Measurements from ENCODE around the gene SPAG17.

Gene SPAG17

GRCh38 chr1:118081387-118081786, 103.6 kb downstream of the SPAG17 start:
- no peak for DNase-seq (ENCODE audit: low read depth in 4 of 4, low spot score in 1 of 4)

- DNase-seq (ENCODE audit: low read depth in 4 of 4, low spot score in 1 of 4): no peak
Measured at GRCh38 chr1:118077331-118078045, 107.5 kb downstream of the SPAG17 start.

GRCh38 chr1:118075116-118075515, 109.9 kb downstream of the SPAG17 start:
- DNase-seq (ENCODE audit: low read depth in 4 of 4, low spot score in 1 of 4): no peak

- no peak for DNase-seq (ENCODE audit: low read depth in 4 of 4, low spot score in 1 of 4)
Measured at GRCh38 chr1:118073648-118074435, 111.2 kb downstream of the SPAG17 start.

- no peak for DNase-seq (ENCODE audit: low read depth in 4 of 4, low spot score in 1 of 4)
Measured at GRCh38 chr1:118049981-118050380, 135.0 kb downstream of the SPAG17 start.

GRCh38 chr1:118047650-118048224, 137.3 kb downstream of the SPAG17 start:
- no peak for DNase-seq (ENCODE audit: low read depth in 4 of 4, low spot score in 1 of 4)

GRCh38 chr1:118047006-118047649, 137.9 kb downstream of the SPAG17 start:
- DNase-seq (ENCODE audit: low read depth in 4 of 4, low spot score in 1 of 4): no peak

GRCh38 chr1:118043624-118044023, 141.4 kb downstream of the SPAG17 start:
- DNase-seq (ENCODE audit: low read depth in 4 of 4, low spot score in 1 of 4): no peak

- no peak for DNase-seq (ENCODE audit: low read depth in 4 of 4, low spot score in 1 of 4)
Measured at GRCh38 chr1:118042501-118042900, 142.5 kb downstream of the SPAG17 start.

- DNase-seq (ENCODE audit: low read depth in 4 of 4, low spot score in 1 of 4): no peak
Measured at GRCh38 chr1:118039170-118039569, 145.9 kb downstream of the SPAG17 start.

GRCh38 chr1:118032883-118033282, 152.1 kb downstream of the SPAG17 start:
- DNase-seq (ENCODE audit: low read depth in 4 of 4, low spot score in 1 of 4): no peak

- DNase-seq (ENCODE audit: low read depth in 4 of 4, low spot score in 1 of 4): no peak
Measured at GRCh38 chr1:118028267-118028666, 156.8 kb downstream of the SPAG17 start.

GRCh38 chr1:118023199-118023598, 161.8 kb downstream of the SPAG17 start:
- DNase-seq (ENCODE audit: low read depth in 4 of 4, low spot score in 1 of 4): no peak

GRCh38 chr1:118021668-118022067, 163.4 kb downstream of the SPAG17 start:
- no peak for DNase-seq (ENCODE audit: low read depth in 4 of 4, low spot score in 1 of 4)

GRCh38 chr1:118018060-118018459, 167.0 kb downstream of the SPAG17 start:
- no peak for DNase-seq (ENCODE audit: low read depth in 4 of 4, low spot score in 1 of 4)

GRCh38 chr1:118013938-118014337, 171.1 kb downstream of the SPAG17 start:
- no peak for DNase-seq (ENCODE audit: low read depth in 4 of 4, low spot score in 1 of 4)

- no peak for DNase-seq (ENCODE audit: low read depth in 4 of 4, low spot score in 1 of 4)
Measured at GRCh38 chr1:118013336-118013735, 171.7 kb downstream of the SPAG17 start.

- DNase-seq (ENCODE audit: low read depth in 4 of 4, low spot score in 1 of 4): no peak
Measured at GRCh38 chr1:118012515-118013124, 172.4 kb downstream of the SPAG17 start.

GRCh38 chr1:118008011-118008410, 177.0 kb downstream of the SPAG17 start:
- no peak for DNase-seq (ENCODE audit: low read depth in 4 of 4, low spot score in 1 of 4)

- no peak for DNase-seq (ENCODE audit: low read depth in 4 of 4, low spot score in 1 of 4)
Measured at GRCh38 chr1:118007391-118007790, 177.6 kb downstream of the SPAG17 start.

GRCh38 chr1:118004312-118004711, 180.7 kb downstream of the SPAG17 start:
- DNase-seq (ENCODE audit: low read depth in 4 of 4, low spot score in 1 of 4): no peak
